Neuron (in vitro differentiated cells): Measurements from ENCODE around the gene KAZN.

Source experiments
- H2AFZ ChIP-seq: one replicate; pipeline ENCODE4 v1.6.1; 2013; ENCODE audit warnings: low read depth, mild to moderate bottlenecking, inconsistent platforms, low read length, moderate library complexity
- H3K27me3 ChIP-seq: one replicate; pipeline ENCODE4 v1.6.1; 2013; ENCODE audit warnings: low read length; ENCODE audit not compliant: insufficient read depth
- H3K36me3 ChIP-seq: one replicate; pipeline ENCODE4 v1.6.1; 2013; ENCODE audit warnings: low read length; ENCODE audit not compliant: insufficient read depth
- H3K4me1 ChIP-seq: one replicate; pipeline ENCODE4 v1.6.1; 2013; ENCODE audit warnings: low read length; ENCODE audit not compliant: insufficient read depth
- H3K4me3 ChIP-seq: 2 replicates; pipeline ENCODE4 v1.5.1; 2013; ENCODE audit warnings: mild to moderate bottlenecking, low read length, moderate library complexity
- H3K9me3 ChIP-seq: one replicate; pipeline ENCODE4 v1.6.1; 2013; ENCODE audit warnings: low read length

The KAZN gene

DNA sequence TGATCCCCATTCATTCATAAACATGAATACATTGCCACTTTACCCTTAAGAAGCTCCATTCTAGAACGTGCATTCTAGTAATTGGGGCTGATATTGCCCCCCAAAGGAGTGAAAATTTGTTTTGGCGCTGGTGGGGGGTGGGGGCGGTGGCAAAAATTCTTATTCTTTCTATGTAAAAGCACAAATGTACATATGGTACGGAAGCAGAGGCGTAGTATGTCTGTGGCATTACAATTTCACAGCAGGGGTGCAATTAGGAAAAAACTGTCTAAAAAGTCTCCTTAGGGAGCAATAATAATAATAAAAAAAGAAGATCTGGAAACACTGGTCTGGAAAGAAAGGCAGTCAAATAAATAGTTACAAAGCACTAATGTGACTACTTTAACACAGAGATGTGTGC lies 514.7 kb downstream of the KAZN start:
- Histone ChIP-seq H3K4me3 (no peak overlapping the region), H2AFZ (no peak overlapping the region), H3K4me1 (peaks cover 11% of the 10 kb centered on the region), H3K36me3 (no peaks in the 10 kb centered on the region), H3K9me3 (no peaks in the 10 kb centered on the region), H3K27me3 (no peaks in the 10 kb centered on the region)

DNA sequence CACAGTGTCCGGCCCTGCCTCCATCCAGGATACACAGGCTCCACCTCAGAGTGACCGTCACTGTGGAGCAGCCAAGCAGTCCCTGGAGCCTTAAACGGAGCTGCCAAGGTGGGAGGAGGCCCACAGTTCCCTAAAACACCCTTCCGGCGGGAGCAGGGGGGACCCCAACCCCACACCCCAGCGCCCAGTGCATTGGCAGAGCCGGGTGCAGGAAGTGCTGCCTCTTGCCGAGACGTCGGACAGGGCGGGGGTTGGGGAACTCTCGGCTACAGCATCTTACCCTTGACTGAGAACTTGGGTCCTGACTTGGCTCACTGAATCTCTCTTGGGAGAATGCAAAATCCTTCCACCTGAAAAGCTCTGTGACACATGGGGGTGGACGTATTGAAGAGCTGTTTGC lies 516.4 kb downstream of the KAZN start:
- Histone ChIP-seq H3K4me3 (no peak overlapping the region), H3K9me3 (no peaks in the 10 kb centered on the region), H3K4me1 (peaks cover 5% of the 10 kb centered on the region), H3K27me3 (no peaks in the 10 kb centered on the region), H2AFZ (no peak overlapping the region), H3K36me3 (no peaks in the 10 kb centered on the region)

DNA sequence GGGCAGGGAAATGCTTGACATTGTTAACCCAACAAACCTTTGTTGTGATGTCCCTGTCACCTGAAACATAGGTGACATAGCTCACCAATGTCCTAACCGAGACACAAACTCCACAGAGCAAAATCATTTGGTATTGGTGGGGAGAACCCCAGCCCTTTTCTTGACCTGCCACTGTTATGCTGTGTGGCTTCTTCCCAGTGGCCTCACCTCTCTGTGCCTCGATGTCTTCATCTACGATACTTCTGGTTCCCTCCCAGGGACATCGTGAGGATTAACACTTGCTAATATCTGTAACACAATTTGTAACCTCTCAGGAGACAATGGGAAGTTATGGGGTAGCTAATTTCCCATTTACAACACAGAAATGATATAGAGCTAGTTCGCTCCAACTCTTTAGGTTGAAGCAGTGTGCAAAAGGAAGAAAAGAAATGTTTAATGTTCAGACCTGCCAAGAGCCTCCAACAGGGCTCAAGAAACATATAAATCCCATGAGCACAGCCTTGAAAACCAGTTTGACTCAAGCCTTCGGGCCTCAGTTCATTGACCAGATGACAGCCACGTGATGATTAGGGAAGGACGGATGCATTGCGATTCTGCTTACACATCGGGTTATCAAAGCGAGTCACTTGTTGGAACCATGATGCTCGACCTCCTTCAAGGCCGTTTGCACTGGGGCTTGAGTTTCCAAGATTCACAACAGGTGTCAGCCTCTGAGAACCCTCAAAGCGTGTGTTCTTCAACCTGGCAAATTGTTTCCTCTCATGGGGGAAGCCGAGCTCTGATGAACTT lies 517.3 kb downstream of the KAZN start:
- Histone ChIP-seq H3K27me3 (no peaks in the 10 kb centered on the region), H3K4me3 (no peak overlapping the region), H3K9me3 (no peaks in the 10 kb centered on the region), H2AFZ (no peak overlapping the region), H3K36me3 (no peaks in the 10 kb centered on the region), H3K4me1 (peaks cover 5% of the 10 kb centered on the region)

DNA sequence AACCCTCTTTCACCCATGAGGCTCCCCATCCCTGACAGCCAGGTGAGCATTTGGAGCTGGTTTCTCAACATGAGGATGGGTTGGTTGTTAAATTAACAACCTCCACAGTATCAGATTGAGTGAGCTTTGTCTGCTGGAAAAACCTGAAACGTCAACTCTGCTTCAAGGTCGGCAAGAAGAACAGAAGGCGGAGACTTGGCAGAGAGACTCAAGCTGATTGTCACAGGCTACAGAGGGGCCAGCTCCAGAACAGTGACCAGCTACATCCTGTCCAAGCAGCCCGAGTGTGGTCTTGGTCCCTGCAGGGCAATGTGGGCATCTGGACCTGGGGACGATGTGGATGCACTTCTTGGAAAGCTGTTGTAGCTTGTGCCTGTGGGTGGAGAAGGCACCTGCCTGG lies 518.5 kb downstream of the KAZN start:
- H3K36me3 ChIP-seq: no peaks in the 10 kb centered on the region

DNA sequence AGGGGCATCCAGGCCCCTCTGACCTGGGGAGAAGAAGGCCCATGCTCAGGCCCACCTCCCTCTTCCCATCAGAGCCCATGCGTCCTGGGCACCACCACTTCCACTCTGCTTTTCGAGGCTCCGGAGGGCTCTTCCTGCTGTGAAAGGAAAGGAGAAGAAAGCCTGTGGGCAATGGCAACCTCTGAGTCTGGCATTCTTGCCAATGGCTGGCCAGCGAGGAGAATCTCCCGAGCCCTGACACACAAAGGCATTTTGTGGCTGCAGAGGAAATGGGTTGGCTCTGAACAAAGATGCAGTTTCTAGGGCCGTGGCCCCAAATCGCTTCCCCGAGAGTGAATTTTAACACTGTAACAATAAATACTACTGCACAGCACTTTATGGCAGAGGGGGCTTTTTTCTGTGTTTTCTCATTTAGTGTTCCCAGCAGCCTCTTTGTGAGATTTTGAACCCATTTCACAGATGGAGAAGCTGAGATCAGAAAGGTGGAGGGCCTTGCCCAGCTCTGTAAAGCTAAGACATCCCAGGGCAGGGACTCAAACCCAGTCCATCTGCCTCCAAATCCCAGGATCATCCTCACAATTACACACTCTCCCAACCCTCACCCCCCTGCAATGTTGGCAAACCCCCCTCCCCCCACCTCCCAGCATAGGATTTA lies 519.3 kb downstream of the KAZN start:
- H3K4me1 ChIP-seq: no peaks in the 10 kb centered on the region
- no peak overlapping the region for H3K4me3 ChIP-seq
- no peaks in the 10 kb centered on the region for H3K9me3 ChIP-seq
- H3K27me3 ChIP-seq: no peaks in the 10 kb centered on the region
- no peak overlapping the region for H2AFZ ChIP-seq
- H3K36me3 ChIP-seq: no peaks in the 10 kb centered on the region

More for the DNA sequence above, 518.5 kb downstream of the KAZN start:
- no peaks in the 10 kb centered on the region for H3K9me3 ChIP-seq
- H2AFZ ChIP-seq: no peak overlapping the region
- peaks cover 5% of the 10 kb centered on the region for H3K4me1 ChIP-seq
- H3K4me3 ChIP-seq: no peak overlapping the region
- no peaks in the 10 kb centered on the region for H3K27me3 ChIP-seq

DNA sequence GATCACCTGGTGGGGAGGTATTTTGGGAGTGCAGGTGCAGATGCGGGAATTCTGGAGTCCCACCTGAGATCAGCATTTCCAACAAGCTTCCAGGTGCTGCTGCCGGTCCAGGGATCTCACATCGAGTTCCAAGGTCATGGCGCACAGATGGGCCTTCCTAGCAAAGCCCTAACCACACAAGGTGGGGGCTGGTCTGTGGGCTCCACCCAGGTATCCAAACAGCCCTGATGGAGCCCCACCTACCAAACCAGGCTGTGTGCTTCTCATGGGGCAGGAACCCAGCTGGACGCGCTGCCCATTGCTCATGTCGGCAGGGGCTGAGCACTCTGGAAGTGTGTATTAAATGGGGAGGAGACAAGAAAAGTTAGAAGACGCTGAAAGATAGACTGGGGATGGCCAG lies 520.1 kb downstream of the KAZN start:
- Histone ChIP-seq H3K36me3 (no peaks in the 10 kb centered on the region), H2AFZ (no peak overlapping the region), H3K9me3 (no peaks in the 10 kb centered on the region), H3K4me3 (no peak overlapping the region), H3K4me1 (no peaks in the 10 kb centered on the region), H3K27me3 (no peaks in the 10 kb centered on the region)

DNA sequence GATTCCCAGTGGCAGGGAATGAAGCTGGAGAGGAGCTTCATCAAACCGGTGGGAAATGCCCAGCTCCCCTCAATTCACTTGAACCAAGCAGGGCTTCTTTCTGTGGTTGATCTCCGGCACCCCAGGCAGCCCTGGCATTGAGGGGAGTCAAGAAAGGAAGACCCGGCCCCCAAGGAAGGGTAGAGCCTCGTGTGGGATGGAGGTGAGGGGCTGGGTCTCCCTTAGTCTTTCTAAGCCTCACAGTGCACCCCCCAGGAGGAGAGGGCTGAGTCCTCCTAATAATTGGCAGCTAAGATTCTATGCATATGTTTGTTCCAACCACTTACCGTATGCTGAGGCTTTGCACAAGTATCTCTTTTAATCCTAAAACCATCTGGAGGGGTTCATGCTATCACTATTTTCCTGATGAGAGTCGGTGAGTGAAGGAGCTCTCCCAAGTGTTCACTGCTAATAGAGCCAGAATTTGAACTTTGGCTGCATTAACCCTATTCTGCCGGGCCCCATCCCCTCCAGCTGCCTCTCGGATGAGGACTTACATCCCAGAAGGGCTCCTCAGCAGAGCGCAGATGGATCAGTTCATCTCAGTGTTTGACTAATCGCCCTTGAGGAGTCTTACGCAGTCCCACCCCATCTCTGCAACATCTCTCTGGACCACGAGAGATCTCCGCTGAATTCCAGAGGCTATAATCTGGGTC lies 521.9 kb downstream of the KAZN start:
- no peak overlapping the region for H2AFZ ChIP-seq
- no peak overlapping the region for H3K4me3 ChIP-seq
- H3K27me3 ChIP-seq: no peaks in the 10 kb centered on the region

DNA sequence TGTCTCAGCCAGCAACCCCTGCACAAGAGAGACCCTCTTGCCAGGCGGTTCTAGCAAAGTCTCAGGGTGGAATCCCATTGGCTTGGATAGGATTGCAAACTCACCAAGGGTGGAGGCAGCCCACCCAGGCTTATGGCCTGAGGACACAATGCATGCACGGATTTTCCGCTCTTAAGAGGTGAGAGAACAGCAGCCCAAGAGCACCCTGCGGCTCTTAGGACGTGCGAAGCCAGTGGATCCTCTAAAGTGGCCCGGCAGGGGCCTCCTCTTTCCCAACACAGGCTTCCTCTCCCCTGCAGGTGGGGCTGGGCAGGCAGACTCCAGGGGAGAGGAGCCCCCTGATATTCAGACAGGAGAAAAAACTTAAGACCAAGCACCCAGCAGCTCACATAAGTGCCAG lies 523.8 kb downstream of the KAZN start:
- Histone ChIP-seq H3K9me3 (no peaks in the 10 kb centered on the region), H3K4me3 (no peak overlapping the region), H2AFZ (no peak overlapping the region), H3K27me3 (no peaks in the 10 kb centered on the region), H3K4me1 (no peaks in the 10 kb centered on the region), H3K36me3 (no peaks in the 10 kb centered on the region)

More for the DNA sequence above, 521.9 kb downstream of the KAZN start:
- H3K9me3 ChIP-seq: no peaks in the 10 kb centered on the region
- H3K36me3 ChIP-seq: no peaks in the 10 kb centered on the region
- H3K4me1 ChIP-seq: no peaks in the 10 kb centered on the region

DNA sequence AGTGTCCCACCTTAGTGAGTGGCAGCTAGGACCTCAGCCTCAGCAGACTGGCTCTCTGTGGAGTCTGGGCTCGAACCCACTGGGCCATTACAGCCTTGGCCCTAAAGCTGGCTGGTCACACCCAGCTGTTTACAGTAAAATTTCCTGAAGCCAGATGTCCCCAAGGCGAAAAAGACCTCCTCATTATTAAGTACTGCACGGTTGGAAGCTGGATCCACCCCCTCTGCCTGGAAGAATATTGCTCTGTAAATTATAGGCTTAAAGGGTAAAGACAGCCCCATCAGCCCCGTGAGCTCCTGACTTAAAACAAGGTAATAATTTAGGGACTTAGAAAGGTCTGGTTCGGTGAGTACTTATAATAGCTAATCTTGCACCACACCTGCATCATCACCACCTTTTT lies 524.8 kb downstream of the KAZN start:
- no peaks in the 10 kb centered on the region for H3K27me3 ChIP-seq
- H2AFZ ChIP-seq: no peak overlapping the region
- no peaks in the 10 kb centered on the region for H3K9me3 ChIP-seq
- no peaks in the 10 kb centered on the region for H3K36me3 ChIP-seq
- no peak overlapping the region for H3K4me3 ChIP-seq
- H3K4me1 ChIP-seq: no peaks in the 10 kb centered on the region

DNA sequence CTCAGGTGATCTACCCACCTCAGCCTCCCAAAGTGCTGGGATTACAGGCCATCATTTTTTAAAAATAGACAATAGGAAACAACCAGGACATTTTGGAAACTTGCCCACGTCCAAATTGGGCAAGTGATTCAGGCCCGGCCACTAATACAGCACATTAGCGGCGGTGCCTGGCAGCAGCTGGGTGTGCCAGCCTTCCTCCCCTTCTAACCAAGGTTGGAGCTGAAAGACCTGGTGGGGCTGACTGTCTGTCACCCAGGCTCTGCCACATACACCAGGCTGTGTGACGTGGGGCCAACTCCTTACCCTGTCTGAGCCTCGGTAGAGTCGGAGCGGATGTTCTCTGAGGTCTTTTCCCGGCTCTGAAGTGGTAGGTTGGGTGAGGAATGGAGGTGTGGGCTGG lies 525.4 kb downstream of the KAZN start:
- Histone ChIP-seq H3K4me1 (no peaks in the 10 kb centered on the region), H3K9me3 (no peaks in the 10 kb centered on the region), H3K4me3 (no peak overlapping the region), H3K27me3 (no peaks in the 10 kb centered on the region), H2AFZ (no peak overlapping the region), H3K36me3 (no peaks in the 10 kb centered on the region)

DNA sequence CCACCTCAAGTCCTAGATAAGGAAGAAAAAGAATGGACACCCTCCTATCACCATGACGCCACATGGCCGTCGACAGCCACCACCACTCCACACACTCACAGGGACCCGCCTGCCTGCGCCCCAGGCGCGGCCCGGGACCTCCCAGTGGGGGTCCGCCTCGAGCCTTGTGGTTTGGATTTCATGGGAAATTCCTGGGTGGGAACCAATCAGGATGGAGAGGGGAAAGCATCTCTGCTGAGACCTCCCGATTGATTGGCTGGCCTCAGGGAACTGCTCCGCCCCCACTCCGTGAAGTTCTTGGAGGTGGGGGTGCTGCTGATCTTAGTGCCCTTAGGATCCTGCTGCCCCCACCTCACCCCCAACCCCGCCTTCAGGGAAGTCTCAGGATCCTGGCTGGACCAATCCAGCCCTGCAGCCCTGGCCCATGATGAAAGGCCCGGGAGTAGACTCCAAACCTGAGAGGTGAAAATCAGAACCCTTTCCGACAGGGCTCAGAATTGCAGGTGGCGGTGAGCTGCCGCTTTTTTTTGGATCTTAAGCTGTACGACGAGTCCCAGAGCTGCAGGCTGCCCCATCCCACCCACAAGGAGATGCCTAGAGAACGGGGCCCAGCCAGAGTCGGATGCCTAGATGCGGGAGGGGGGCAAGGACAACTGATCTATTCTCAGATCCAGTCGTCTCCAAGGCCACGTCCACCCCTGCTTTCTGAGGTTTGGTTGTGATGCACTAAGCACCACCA lies 526.0 kb downstream of the KAZN start:
- Histone ChIP-seq H2AFZ (no peak overlapping the region), H3K9me3 (peaks cover under 1% of the 10 kb centered on the region), H3K36me3 (no peaks in the 10 kb centered on the region), H3K27me3 (no peaks in the 10 kb centered on the region), H3K4me1 (no peaks in the 10 kb centered on the region), H3K4me3 (no peak overlapping the region)

DNA sequence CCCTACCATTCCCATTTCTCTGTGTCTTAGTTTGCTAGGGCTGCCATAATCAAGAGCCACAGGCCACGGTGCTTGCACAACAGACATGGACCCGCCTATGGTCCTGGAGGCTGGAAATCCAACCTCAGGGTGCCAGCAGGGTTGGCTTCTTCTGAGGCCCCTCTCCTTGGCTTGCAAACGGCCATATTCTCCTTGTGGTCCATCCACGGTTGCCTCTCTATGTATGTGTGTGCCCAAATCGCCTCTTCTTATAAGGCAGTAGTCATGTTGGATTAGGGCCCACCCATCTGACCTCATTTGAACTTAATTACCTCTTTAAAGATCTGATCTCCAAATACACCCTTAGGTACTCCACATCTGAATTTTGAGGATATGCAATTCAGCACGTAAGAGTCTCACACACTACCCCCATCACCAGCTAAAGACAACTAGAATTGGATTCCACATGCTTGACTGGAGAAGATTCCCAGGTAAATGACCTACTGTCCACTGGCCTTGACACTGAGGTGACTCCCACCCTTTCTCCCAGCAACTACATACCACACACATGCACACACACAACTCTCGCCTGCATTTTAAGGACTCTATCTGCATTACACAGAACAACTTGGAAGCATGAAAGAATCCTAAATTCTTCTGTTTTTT lies 526.7 kb downstream of the KAZN start:
- H3K36me3 ChIP-seq: no peaks in the 10 kb centered on the region
- peaks cover 5% of the 10 kb centered on the region for H3K9me3 ChIP-seq
- no peak overlapping the region for H3K4me3 ChIP-seq
- no peaks in the 10 kb centered on the region for H3K27me3 ChIP-seq
- no peak overlapping the region for H2AFZ ChIP-seq
- H3K4me1 ChIP-seq: no peaks in the 10 kb centered on the region
